ENCODE data around the gene ELL. TPM values are rescaled to one million over a fixed set of nuclear protein-coding genes. Genes with fewer than 3 reads are reported as not detected.
A peak's percentile ranks its signal among the peaks of the same experiment; 100 is the strongest.

The ELL gene
- total and polyA plus RNA-seq, 9 of the 15 experiments (the other 6 are each of a cell fraction or from before 2014, with no cell fraction given), result 0.24 to 22.5 (median 4.1) TPM

DNA sequence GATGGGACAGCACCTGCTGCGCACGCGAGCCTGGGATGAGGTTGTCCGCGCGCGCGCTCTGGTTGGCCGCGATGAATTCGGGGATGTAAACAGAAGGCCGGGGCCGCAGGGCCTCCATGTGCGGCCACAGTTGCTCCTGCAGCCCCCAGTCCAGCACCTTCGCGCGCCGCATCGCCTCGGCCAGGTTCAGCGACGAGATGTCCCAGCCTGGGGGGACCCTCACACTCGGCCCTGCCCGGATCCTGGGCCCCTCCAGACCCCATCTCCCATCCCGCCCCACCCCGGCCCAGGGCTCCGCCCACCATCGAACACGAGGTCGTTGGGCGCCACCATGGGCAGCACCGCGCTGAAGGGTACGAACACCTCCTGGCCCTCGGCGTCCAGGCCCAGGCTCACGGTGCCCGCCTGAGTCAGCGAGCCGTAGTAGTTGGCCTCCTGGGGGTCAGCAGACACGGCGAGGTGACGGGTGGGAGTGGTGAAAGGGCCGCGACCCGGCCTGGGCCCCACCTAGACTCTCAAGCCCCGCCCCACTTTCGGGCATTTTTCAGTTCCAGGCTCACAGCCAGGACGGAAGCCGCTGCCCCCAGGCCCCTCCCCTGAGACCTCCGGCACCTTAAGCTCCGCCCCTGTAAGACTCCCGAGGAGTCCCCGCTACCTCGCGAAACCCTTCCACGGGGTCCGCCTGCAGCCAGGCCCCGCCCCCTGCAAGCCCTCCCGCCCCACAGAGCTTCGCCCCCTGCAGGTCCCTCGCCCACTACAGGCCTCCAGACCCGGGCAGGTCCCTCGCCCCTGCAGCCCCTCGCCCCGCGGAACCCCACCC, 85.0 kb downstream of the ELL start (continued):
- TF ChIP-seq, protein P1, sequence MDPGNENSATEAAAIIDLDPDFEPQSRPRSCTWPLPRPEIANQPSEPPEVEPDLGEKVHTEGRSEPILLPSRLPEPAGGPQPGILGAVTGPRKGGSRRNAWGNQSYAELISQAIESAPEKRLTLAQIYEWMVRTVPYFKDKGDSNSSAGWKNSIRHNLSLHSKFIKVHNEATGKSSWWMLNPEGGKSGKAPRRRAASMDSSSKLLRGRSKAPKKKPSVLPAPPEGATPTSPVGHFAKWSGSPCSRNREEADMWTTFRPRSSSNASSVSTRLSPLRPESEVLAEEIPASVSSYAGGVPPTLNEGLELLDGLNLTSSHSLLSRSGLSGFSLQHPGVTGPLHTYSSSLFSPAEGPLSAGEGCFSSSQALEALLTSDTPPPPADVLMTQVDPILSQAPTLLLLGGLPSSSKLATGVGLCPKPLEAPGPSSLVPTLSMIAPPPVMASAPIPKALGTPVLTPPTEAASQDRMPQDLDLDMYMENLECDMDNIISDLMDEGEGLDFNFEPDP (CRISPR knock-in tag; IDR thresholded peaks at IDR 0.05), result no peak
- TF ChIP-seq RBBP5 (IDR thresholded peaks at IDR 0.05; ENCODE audit: borderline replicate concordance, insufficient read depth, low read length, poor library complexity, severe bottlenecking), result peak; percentile 27
- no peak for TF ChIP-seq TARDBP (IDR thresholded peaks at IDR 0.05)
- TF ChIP-seq ZNF165 (CRISPR knock-in tag; IDR thresholded peaks at IDR 0.05; ENCODE audit: borderline replicate concordance), result no peak
- no peak for TF ChIP-seq POLR2H (tag; IDR thresholded peaks at IDR 0.05; ENCODE audit: low read depth)
- no peak for TF ChIP-seq NFATC3 (IDR thresholded peaks at IDR 0.05)
- TF ChIP-seq ZNF551 (CRISPR knock-in tag; IDR thresholded peaks at IDR 0.05), result no peak
- TF ChIP-seq, protein P2, sequence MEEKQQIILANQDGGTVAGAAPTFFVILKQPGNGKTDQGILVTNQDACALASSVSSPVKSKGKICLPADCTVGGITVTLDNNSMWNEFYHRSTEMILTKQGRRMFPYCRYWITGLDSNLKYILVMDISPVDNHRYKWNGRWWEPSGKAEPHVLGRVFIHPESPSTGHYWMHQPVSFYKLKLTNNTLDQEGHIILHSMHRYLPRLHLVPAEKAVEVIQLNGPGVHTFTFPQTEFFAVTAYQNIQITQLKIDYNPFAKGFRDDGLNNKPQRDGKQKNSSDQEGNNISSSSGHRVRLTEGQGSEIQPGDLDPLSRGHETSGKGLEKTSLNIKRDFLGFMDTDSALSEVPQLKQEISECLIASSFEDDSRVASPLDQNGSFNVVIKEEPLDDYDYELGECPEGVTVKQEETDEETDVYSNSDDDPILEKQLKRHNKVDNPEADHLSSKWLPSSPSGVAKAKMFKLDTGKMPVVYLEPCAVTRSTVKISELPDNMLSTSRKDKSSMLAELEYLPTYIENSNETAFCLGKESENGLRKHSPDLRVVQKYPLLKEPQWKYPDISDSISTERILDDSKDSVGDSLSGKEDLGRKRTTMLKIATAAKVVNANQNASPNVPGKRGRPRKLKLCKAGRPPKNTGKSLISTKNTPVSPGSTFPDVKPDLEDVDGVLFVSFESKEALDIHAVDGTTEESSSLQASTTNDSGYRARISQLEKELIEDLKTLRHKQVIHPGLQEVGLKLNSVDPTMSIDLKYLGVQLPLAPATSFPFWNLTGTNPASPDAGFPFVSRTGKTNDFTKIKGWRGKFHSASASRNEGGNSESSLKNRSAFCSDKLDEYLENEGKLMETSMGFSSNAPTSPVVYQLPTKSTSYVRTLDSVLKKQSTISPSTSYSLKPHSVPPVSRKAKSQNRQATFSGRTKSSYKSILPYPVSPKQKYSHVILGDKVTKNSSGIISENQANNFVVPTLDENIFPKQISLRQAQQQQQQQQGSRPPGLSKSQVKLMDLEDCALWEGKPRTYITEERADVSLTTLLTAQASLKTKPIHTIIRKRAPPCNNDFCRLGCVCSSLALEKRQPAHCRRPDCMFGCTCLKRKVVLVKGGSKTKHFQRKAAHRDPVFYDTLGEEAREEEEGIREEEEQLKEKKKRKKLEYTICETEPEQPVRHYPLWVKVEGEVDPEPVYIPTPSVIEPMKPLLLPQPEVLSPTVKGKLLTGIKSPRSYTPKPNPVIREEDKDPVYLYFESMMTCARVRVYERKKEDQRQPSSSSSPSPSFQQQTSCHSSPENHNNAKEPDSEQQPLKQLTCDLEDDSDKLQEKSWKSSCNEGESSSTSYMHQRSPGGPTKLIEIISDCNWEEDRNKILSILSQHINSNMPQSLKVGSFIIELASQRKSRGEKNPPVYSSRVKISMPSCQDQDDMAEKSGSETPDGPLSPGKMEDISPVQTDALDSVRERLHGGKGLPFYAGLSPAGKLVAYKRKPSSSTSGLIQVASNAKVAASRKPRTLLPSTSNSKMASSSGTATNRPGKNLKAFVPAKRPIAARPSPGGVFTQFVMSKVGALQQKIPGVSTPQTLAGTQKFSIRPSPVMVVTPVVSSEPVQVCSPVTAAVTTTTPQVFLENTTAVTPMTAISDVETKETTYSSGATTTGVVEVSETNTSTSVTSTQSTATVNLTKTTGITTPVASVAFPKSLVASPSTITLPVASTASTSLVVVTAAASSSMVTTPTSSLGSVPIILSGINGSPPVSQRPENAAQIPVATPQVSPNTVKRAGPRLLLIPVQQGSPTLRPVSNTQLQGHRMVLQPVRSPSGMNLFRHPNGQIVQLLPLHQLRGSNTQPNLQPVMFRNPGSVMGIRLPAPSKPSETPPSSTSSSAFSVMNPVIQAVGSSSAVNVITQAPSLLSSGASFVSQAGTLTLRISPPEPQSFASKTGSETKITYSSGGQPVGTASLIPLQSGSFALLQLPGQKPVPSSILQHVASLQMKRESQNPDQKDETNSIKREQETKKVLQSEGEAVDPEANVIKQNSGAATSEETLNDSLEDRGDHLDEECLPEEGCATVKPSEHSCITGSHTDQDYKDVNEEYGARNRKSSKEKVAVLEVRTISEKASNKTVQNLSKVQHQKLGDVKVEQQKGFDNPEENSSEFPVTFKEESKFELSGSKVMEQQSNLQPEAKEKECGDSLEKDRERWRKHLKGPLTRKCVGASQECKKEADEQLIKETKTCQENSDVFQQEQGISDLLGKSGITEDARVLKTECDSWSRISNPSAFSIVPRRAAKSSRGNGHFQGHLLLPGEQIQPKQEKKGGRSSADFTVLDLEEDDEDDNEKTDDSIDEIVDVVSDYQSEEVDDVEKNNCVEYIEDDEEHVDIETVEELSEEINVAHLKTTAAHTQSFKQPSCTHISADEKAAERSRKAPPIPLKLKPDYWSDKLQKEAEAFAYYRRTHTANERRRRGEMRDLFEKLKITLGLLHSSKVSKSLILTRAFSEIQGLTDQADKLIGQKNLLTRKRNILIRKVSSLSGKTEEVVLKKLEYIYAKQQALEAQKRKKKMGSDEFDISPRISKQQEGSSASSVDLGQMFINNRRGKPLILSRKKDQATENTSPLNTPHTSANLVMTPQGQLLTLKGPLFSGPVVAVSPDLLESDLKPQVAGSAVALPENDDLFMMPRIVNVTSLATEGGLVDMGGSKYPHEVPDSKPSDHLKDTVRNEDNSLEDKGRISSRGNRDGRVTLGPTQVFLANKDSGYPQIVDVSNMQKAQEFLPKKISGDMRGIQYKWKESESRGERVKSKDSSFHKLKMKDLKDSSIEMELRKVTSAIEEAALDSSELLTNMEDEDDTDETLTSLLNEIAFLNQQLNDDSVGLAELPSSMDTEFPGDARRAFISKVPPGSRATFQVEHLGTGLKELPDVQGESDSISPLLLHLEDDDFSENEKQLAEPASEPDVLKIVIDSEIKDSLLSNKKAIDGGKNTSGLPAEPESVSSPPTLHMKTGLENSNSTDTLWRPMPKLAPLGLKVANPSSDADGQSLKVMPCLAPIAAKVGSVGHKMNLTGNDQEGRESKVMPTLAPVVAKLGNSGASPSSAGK (IDR thresholded peaks at IDR 0.05), result peak; percentile 58
